Measurements from ENCODE around the gene CLSTN3. TPM values are rescaled to one million over a fixed set of nuclear protein-coding genes. Genes with fewer than 3 reads are reported as not detected.

CLSTN3 gene
- 61.0 and 138 TPM in 2 replicates for total RNA-seq

DNA sequence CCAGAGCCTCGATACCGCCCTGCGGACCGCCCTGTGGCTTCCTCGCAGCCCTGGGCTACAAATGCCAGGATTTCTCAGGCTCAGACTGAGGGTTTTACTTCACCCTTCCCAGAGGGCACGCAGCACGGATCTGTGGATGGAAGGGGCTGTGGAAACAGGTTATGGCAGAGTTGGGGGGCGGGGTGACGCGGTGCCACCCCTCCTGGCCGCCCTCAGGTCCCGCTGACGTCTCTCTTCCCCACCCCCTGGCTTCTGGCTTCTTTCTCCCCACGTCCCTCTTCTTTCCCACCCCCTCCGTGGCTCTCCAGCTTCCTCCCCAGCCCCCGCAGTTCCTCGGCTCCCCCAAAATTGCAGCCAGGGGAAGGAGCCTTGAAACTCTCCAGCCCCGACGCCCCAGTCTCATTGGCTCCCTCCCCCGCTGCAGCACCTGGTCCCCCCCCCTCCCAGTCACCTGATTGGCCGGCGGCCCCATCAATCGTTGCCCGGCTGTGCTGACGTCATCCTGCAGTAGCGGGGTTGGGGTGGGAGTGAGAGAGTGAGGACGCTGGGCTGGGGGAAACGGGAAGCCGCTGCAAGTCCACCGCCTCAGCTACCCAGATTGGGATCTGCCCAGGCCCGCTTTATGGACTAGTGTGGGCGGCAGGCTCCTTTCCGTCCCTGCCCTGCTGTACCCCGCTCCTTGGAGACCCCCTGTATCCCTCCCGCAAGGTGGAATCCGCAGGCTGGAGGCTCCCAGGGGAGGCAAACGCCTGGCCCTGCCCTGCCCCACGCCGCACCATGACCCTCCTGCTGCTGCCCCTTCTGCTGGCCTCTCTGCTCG is at the start of gene CLSTN3:
TSS of gene CLSTN3 (plus strand) at position 500 of the 820 bp plus-strand sequence. CDS start at position 778, 278 bp downstream.
- no peak for DNase-seq (ENCODE audit: extremely low read depth, low read depth, low spot score)

GRCh38 chr12:7081037-7081436 is 49.1 kb upstream of the CLSTN3 start:
- no peak for DNase-seq (ENCODE audit: extremely low read depth, low read depth, low spot score)

DNA sequence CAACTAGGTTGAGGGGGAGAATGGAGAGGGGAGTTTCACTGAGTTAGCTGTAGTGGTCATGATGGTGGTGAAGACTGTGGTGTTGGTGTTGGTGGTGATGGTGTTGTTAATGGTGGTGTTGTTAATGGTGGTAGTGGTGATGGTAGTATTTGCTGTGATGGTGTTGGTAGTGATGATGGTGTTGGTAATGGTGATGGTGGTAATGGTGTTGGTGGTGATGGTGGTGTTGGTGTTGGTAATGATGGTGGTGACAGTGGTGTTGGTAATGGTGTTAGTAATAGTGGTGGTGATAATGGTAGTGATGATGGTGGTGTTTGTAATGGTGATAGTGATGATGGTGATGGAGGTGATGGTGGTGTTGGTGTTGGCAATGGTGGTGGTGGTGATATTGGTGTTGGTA is 47.0 kb upstream of the CLSTN3 start:
- DNase-seq (ENCODE audit: extremely low read depth, low read depth, low spot score): no peak

- DNase-seq (ENCODE audit: extremely low read depth, low read depth, low spot score): no peak
Observed at GRCh38 chr12:7089196-7089871, 40.8 kb upstream of the CLSTN3 start.

- DNase-seq (ENCODE audit: extremely low read depth, low read depth, low spot score): no peak
Observed at GRCh38 chr12:7090222-7090998, 39.8 kb upstream of the CLSTN3 start.

GRCh38 chr12:7091171-7091570 is 39.0 kb upstream of the CLSTN3 start:
- no peak for DNase-seq (ENCODE audit: extremely low read depth, low read depth, low spot score)

GRCh38 chr12:7091660-7092228 is 38.4 kb upstream of the CLSTN3 start:
- no peak for DNase-seq (ENCODE audit: extremely low read depth, low read depth, low spot score)

DNA sequence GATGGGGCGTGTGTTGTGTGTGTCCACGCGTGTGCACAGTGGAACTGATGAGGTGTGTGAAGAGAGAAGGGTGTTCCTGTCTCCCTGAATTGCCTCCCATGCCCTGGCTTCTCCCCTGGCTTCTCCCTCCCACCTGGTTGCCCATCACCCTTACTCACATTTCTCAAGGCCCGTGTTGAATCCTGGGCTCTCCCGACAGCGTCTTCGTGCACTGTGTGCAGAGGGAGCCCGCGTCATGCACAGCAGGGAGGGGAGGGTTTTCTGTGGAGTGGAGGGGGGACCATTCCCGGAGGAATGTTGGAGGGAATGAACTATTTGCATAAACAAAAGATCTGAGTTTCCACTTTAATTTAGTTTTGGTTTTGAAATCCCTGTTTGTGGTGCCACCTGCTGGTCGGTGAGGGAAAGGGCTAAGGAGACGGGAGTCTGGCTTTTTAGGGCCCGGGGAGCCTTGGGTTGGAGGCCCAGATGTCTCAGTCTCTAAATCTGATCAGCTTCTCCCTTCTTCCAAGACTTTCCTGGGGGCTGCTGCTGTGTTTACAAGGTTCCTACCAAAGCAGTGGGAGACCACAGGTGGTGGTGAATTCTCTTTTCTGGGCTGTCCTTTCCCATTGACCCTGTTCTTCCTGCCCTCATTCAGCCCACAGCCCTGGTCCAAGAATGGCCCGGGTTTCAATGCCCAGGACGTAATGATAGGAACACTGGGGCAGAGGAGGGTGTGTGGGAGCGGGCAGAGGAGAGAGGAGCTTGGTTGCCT is 37.8 kb upstream of the CLSTN3 start, which contains the start of gene C1R:
TSS of gene C1R (minus strand) at position 217 of the 757 bp plus-strand sequence. CDS start at position 160, 57 bp downstream.
- DNase-seq (ENCODE audit: extremely low read depth, low read depth, low spot score): no peak

DNA sequence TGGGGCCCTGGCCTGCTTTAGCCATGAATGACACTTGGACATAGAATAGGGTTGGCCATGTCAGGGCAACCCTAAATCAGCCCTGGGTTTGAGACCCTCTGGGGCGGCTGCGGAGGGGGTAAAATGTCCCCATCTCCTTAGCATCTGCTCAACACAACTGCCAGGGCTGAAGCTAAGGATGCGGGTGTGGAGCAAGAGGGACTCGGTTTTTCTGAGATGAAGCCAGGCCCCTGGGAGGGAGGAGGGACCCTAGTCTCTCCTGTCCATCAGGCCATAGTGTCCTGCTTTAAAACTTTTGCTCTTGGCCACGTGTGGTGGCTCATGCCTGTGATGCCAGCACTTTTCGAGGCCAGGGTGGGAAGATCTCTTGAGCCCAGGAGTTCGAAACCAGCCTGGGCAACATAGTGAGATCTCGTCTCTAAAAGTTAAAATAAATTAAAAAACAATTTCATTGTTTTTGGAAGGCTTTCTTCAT is 37.1 kb upstream of the CLSTN3 start:
- DNase-seq (ENCODE audit: extremely low read depth, low read depth, low spot score): no peak

DNA sequence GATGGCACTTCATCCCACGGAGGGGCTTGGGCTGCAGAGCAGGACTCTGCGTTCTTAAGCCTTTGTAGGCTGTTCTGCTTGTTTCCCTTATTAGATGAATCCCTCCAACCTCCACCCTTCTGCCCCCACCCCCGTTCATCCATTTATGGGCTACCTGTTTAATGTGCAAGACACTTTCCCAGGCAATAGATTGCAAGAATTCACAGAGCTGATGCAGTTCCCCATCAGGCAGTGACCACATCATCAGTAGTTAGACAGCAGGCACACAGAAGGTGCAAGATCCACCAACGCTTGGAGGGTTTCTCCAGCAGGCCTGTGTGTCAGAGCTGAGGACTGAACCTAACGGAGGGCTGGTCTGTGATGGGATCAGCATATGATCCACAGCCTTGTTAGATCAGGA is 36.7 kb upstream of the CLSTN3 start:
- no peak for DNase-seq (ENCODE audit: extremely low read depth, low read depth, low spot score)

GRCh38 chr12:7093892-7094291 is 36.3 kb upstream of the CLSTN3 start:
- DNase-seq (ENCODE audit: extremely low read depth, low read depth, low spot score): no peak

DNA sequence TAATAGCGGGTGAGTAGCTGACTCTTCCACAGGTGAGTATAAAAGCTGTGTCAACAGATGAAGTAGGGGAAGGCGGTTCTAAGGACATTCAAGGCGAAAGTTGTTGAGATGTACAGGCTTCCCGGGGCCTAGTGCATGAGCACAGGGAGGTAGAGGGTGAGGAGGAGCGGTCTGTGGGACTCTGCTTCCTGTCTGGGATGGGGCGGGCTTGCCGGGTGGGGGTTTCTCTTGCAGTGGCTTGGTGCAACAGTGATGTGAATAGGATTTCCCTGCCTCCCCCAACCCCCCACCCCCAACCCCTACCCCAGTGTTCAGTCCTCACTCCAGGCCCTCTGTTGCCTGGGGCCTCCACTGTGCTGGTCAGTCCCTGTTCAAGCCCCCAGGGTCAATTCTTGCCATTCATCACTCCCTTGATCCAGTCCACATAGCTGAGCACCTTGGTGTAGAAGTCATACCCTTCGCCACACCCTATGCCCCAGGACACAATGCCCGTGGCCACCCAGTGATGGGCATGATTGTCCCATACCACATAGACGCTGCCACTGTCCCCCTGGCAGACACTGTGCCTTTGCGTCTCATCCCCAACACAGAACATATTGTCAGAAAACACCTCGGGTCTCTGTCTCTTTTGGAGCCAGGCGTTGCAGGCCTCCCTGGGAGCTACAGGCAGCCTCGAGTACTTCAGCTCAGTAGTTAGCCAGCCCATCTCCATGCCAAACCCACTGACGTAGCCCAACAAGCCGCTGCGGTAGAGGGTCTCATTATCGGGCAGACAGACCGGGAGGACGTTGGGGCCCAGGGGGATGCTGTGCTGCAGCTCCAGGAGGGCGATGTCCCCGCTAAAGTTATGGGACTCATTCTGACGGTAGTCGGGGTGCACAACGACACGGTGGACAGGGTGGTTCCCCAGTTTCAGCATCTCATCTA is 33.9 kb upstream of the CLSTN3 start:
- DNase-seq (ENCODE audit: extremely low read depth, low read depth, low spot score): no peak

DNA sequence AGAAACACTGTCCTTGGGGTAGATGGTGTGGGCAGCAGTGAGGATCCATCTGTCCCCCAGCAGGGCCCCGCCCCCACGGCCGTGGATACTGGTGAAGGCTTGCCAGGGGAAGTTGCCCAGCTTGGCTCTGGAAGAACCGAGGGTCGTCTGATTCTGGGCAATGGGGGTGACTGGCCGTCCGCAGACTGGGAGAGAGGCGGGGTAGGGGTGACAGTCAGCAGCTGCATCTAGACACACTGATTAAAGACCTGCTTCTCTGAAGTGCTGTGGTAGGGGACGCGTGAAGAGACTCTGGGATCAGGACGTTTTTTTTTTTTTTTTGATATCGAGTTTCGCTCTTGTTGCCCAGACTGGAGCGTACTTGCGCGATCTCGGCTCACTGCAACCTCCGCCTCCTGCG is 33.2 kb upstream of the CLSTN3 start:
- no peak for DNase-seq (ENCODE audit: extremely low read depth, low read depth, low spot score)

DNA sequence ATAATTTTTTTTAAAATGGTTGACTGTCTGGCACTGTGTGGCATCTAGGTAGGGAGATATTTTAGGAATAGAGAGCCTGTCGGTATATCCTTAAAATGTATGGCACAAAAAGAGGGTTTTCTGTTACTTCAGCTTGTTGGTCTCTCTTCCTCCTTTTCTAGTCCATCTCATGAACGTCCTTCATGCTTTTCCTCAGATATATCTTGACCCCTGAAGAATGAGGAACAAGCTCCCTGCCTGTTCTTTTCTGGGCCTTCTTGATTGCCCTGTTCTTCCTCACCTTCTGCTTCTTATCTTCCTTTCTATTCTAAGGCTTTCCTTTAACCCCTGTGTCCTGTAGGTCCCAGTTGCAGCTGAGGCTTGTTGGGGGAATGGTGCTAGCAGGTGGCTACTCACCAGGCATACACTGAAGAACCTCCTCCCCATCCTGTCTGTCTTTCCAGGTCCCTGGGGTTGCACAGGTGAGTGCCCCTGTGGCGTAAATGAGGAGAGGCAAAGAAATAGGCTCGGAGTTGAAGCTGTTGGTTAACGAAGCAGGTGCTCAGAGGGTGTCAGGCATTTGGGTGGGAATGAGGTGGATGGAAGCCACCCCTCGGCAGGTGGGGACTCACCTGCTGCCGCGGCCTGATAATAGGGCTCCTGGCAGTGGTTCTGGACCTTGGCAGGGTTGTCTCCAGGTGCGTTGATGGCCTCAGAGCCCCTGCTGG is 30.7 kb upstream of the CLSTN3 start:
- DNase-seq (ENCODE audit: extremely low read depth, low read depth, low spot score): no peak

GRCh38 chr12:7100239-7100638 is 29.9 kb upstream of the CLSTN3 start:
- DNase-seq (ENCODE audit: extremely low read depth, low read depth, low spot score): no peak

GRCh38 chr12:7101047-7101693 is 29.0 kb upstream of the CLSTN3 start:
- DNase-seq (ENCODE audit: extremely low read depth, low read depth, low spot score): no peak

DNA sequence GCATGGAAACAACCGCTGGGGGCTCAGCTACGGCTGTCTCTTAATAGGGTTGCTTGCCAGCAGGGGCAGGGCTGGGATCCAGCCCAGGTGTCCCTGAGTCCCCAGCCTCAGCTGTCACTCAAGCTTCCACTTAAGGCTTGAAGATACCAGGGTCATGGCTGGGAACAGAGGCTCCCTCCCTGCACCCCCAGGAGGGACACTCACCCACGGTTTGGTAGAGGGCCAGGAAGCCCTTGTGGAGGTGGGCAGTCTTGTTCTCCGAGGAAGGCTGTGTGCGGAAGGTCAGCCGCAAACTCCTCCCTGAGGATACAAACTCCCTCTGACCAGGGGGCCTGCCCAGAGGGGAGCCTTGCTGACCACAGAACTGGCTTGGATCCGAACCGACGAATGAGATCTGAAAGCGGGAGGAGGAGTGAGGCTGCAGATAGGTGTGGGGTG is 28.5 kb upstream of the CLSTN3 start:
- no peak for DNase-seq (ENCODE audit: extremely low read depth, low read depth, low spot score)

DNA sequence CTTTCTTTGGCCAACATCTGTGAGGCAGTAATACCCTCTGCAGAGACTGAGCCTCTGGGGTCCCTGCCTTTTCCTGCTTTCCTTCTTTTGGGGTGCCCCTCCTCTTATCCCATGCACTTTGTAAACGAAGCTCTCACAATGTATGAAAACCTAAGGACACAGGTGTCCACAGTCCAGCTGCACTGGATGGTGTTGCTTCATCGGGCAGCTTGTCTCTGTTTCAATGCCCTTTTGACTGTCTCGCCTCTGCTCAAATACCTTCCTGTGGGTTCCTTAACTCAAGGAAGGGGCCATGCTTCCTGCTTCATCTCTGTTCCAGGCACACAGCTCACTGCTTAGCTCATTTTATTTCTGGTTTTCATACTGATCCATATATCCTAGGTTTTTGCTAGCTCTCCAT is 27.6 kb upstream of the CLSTN3 start:
- no peak for DNase-seq (ENCODE audit: extremely low read depth, low read depth, low spot score)
